ENCODE measurements around the gene OR5K2.

OR5K2 gene

DNA sequence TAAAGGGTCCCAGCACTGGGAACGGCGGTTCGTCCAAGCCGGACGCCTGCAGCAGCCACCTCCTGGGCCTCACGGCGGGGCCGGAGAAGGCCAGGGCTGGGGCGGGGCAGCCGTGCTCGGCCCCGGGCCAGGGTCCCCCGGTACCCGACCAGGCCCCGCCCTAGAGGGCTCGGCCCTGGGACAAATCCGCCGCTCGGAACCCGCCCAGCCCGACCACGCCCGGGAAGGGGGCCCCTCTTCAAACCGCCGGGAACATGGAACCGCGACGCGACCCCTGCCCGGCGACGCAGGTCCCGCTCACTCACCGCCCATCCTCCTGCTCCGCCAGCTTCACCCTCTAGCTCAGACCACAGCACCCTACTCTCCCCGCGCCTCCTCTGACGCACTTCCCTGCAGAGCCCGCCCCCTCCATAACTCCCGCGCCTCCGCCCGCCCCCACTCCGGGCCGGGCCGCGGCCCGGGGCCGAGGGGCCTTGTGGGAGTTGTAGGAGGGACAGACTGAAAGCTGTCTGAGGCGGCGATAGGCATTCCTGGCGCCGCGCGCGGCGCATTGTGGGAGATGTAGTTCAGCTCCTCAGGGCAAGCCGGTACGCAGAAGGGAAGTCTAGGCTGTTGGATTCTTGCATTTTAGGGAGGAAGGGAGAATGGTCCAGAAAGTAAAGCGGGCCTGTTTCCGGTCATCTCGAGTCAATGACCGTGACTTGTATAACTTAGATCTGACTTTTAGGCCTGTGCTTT, 25.2 kb downstream of the OR5K2 start, which contains the start of gene CLDND1:
CLDND1 (minus strand) TSS at position 359 of the 738 bp plus-strand sequence. CDS start 1,478 bp downstream, outside the sequence.
- peak; percentile 93 for DNase-seq (ENCODE audit: low read depth, low spot score)

- DNase-seq (ENCODE audit: low read depth, low spot score): no peak
Observed at GRCh38 chr3:98525494-98525893, 28.0 kb downstream of the OR5K2 start.

DNA sequence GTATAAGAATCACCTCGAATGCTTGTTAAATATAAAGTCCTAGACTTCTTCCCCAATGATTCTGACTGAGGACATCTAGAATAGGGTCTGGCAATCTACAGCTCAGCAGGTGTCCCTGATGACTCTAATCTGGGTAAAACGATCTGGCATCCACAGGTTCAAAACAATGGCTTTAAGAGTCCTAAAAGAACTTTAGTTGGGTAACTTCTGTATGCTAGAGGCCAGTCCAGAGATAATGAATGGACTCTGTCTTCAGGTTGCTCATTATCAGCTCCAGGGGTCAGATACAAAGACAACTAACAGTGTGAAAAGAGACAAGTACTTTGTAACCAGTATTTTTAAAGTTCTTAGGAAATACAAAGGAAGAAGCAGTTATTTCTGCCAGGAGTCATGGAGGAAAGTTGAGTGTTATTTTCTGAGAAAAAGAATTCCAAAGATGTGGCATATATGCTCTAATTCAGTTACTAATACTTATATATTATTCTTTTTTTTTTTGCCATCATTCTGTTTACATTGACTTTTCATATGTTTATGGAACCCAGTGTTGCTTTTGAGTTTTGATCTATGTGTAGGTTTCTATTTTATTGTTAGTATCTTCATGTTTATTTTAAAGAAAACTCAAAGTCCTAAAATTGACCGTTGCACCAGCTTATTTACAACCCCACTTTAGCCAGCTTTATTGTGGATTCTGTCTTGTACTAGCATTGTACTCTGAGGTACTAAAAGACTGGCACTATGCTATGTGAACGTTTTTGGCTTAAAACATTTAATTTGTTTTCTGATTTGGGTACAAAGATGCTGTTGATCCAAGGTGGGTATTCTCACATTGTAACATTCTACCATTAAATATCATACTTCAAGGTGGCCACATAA, 31.2 kb downstream of the OR5K2 start:
- no peak for DNase-seq (ENCODE audit: low read depth, low spot score)

GRCh38 chr3:98529856-98530459, 32.5 kb downstream of the OR5K2 start:
- no peak for DNase-seq (ENCODE audit: low read depth, low spot score)

DNA sequence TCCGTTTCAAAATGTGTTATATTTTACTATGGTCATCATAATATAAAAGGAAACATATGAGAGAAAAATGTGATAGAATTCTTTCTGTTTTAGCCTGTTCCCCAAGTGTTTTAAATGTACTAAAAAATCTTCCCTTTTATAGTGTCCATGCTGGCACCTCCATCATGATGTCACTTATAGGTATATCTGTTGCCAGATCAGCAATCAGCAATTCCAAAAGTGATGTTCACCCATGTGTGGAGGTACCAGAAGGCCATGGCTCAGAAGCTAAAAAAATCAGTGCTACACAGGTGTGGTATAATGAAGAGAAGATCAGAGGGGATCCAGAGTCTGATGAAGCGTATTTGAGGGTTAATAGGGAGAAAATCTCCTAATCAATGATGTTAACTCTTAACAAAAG, 33.2 kb downstream of the OR5K2 start:
- no peak for DNase-seq (ENCODE audit: low read depth, low spot score)

- DNase-seq (ENCODE audit: low read depth, low spot score): no peak
Observed at GRCh38 chr3:98531622-98532274, 34.3 kb downstream of the OR5K2 start, which contains the start of gene GPR15. GPR15 (plus strand) TSS chr3:98531978; CDS start chr3:98532034, 56 bp downstream.

GRCh38 chr3:98532275-98532637, 34.8 kb downstream of the OR5K2 start:
- no peak for DNase-seq (ENCODE audit: low read depth, low spot score)

GRCh38 chr3:98532709-98533571, 35.5 kb downstream of the OR5K2 start:
- DNase-seq (ENCODE audit: low read depth, low spot score): no peak

DNA sequence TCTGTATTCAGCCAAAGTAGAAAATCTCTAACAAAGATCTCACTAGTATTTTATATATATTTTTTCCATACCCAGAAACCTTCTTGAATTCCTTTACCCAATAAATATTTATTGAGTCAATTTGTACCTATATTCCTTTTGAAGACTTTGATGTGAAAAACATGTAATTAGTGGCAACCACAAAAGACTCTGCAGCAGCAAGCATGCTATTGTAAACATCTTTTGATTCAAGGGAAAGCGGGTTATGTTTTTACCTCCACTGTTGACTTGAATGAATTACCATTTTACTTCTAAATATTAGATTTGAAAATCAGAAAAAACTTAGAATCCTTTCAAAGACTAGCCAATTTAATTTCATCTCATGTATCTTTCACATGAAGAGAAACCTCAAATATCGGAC, 36.7 kb downstream of the OR5K2 start:
- DNase-seq (ENCODE audit: low read depth, low spot score): no peak

GRCh38 chr3:98534734-98535133, 37.3 kb downstream of the OR5K2 start:
- no peak for DNase-seq (ENCODE audit: low read depth, low spot score)

- DNase-seq (ENCODE audit: low read depth, low spot score): no peak
Observed at GRCh38 chr3:98536456-98537017, 39.1 kb downstream of the OR5K2 start.

- DNase-seq (ENCODE audit: low read depth, low spot score): no peak
Observed at GRCh38 chr3:98540346-98540745, 42.9 kb downstream of the OR5K2 start.

- DNase-seq (ENCODE audit: low read depth, low spot score): no peak
Observed at GRCh38 chr3:98541695-98542094, 44.2 kb downstream of the OR5K2 start.

- no peak for DNase-seq (ENCODE audit: low read depth, low spot score)
Observed at GRCh38 chr3:98542623-98543022, 45.1 kb downstream of the OR5K2 start.

DNA sequence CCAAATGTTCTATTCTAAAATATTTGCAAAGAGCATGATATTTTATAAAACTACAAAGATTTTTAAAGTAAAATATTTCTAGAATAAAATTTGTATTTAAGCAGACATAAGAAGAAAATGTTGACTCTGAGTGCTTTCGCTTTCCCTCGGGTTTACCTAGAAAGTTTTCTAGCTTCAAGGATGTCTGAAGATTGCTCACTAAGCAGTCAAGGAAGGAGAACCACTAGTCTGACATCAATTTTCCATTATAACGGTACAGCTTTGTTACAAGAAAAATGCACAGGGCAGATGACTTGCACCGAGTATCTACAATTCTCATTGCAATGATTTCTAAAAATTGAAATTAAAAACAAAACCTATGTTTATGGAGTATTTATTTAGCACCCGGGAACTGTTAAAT, 48.5 kb downstream of the OR5K2 start:
- no peak for DNase-seq (ENCODE audit: low read depth, low spot score)

All from smooth muscle cell of the brain vasculature (primary cell).